OCI-LY7 (cell line): ENCODE results near the gene CNTN5. TPM values are rescaled to one million over a fixed set of nuclear protein-coding genes. Genes with fewer than 3 reads are reported as not detected.

Experiments used
- BruUV-seq: library from RNA; stranded (reverse); fragments of 400-500 nt; replicated peaks from 2 replicates; lab custom pipeline; 2021; lab: Mats Ljungman, UMichigan
- CTCF ChIA-PET: fragments of 300-600 bp; sonication (Branson Sonifier 250); formaldehyde crosslinking; loops from one replicate; lab custom pipeline; 2022; ENCODE audit warnings: antibody characterized with exemption; ENCODE audit not compliant: unreplicated experiment; lab: Charles Lee
- POLR2A ChIA-PET: fragments of 300-600 bp; sonication (Branson Sonifier 250); formaldehyde crosslinking; loops from one replicate; lab custom pipeline; 2022; ENCODE audit warnings: antibody characterized with exemption; lab: Charles Lee
- DNase-seq: peaks from one replicate; pipeline ENCODE4 v3.0.0-alpha.2; 2015; ENCODE audit warnings: low spot score
- H2AFZ ChIP-seq: fragments of 200-600 bp; sonication (generic), shearing (Covaris generic); 2 replicates; pipeline ENCODE4 v1.6.1; 2014; ENCODE audit warnings: mild to moderate bottlenecking, antibody characterized with exemption, low read length, moderate library complexity
- H3K27ac ChIP-seq: fragments of 200-600 bp; sonication (generic); 2 replicates; pipeline ENCODE4 v1.5.1; 2014; ENCODE audit warnings: mixed run types, low read depth, mild to moderate bottlenecking, moderate library complexity, low read length, inconsistent platforms; ENCODE audit not compliant: poor library complexity, severe bottlenecking
- H3K36me3 ChIP-seq: fragments of 200-600 bp; sonication (generic); 2 replicates; pipeline ENCODE4 v1.6.1; 2014; ENCODE audit warnings: mild to moderate bottlenecking, antibody characterized with exemption, low read length, moderate library complexity, mixed read lengths; ENCODE audit not compliant: insufficient read depth
- H3K4me1 ChIP-seq: fragments of 200-600 bp; sonication (generic); 2 replicates; pipeline ENCODE4 v1.5.1; 2014; ENCODE audit warnings: mild to moderate bottlenecking, low read length; ENCODE audit not compliant: insufficient read depth, poor library complexity, severe bottlenecking
- H3K4me2 ChIP-seq: fragments of 200-600 bp; sonication (generic); 2 replicates; pipeline ENCODE4 v1.6.1; 2014; ENCODE audit warnings: mild to moderate bottlenecking, low read length
- H3K4me3 ChIP-seq: fragments of 200-600 bp; sonication (generic); 2 replicates; pipeline ENCODE4 v1.5.1; 2014; ENCODE audit warnings: mild to moderate bottlenecking, low read depth, low read length; ENCODE audit not compliant: poor library complexity, severe bottlenecking
- H3K79me2 ChIP-seq: fragments of 200-600 bp; sonication (generic); 2 replicates; pipeline ENCODE4 v1.6.1; 2016; ENCODE audit warnings: low read depth, mild to moderate bottlenecking, low read length, moderate library complexity, mixed read lengths; ENCODE audit not compliant: insufficient read depth
- H3K9me2 ChIP-seq: fragments of 200-600 bp; sonication (generic); 2 replicates; pipeline ENCODE4 v1.6.1; 2016; ENCODE audit warnings: mild to moderate bottlenecking, low read length, mixed read lengths; ENCODE audit not compliant: insufficient read depth
- H3K9me3 ChIP-seq: fragments of 200-600 bp; sonication (generic); 2 replicates; pipeline ENCODE4 v1.6.1; 2014; ENCODE audit warnings: mild to moderate bottlenecking, mixed run types, low read length, mixed read lengths
- H4K20me1 ChIP-seq: fragments of 200-600 bp; sonication (generic); 2 replicates; pipeline ENCODE4 v1.6.1; 2014; ENCODE audit warnings: mild to moderate bottlenecking, antibody characterized with exemption, low read length, moderate library complexity, mixed read lengths; ENCODE audit not compliant: insufficient read depth
- CTCF ChIP-seq: fragments of 200-600 bp; sonication (generic); conservative IDR thresholded peaks from 2 replicates; pipeline ENCODE4 v1.5.1; 2014; ENCODE audit warnings: mild to moderate bottlenecking, antibody characterized with exemption, low read length, moderate library complexity, mixed read lengths
- EZH2phosphoT487 ChIP-seq: fragments of 200-600 bp; sonication (generic); IDR thresholded peaks from 2 replicates; pipeline ENCODE4 v1.6.1; 2018; ENCODE audit warnings: low read depth, borderline replicate concordance, mild to moderate bottlenecking, mixed run types, antibody characterized with exemption, low read length, moderate library complexity, mixed read lengths
- intact Hi-C: fragments of 100-400 bp; cut with micrococcal nuclease; formaldehyde crosslinking; loops from one replicate; pipeline ENCODE4 v1.10.0; 2022; ENCODE audit not compliant: unreplicated experiment
- total RNA-seq, 2 experiments: library from RNA; depleted of rRNA in 1 of 2; stranded (reverse); fragments of >200 nt in 1 of 2; shearing (Covaris generic) in 1 of 2; gene quantifications; 2 replicates each; pipeline ENCODE4 v1.2.3, GENCODE V29; 2014 to 2022

The CNTN5 gene
- total RNA-seq, 2 experiments from 2014 or later = not detected

GRCh38 chr11:100205926-100206325, 1185.2 kb downstream of the CNTN5 start:
- Histone ChIP-seq H3K4me3 (no peak overlapping the region), H3K79me2 (no peaks in the 10 kb centered on the region), H3K9me2 (no peaks in the 10 kb centered on the region), H3K4me2 (no peak overlapping the region), H3K27ac (no peak overlapping the region), H3K36me3 (no peaks in the 10 kb centered on the region), H4K20me1 (no peaks in the 10 kb centered on the region), H2AFZ (no peak overlapping the region), H3K9me3 (no peaks in the 10 kb centered on the region), H3K4me1 (no peaks in the 10 kb centered on the region)
- TF ChIP-seq EZH2phosphoT487 (no peak), CTCF (no peak)
- no peak for DNase-seq
- ChIA-PET POLR2A (no interaction called here), CTCF (no interaction called here)
- intact Hi-C loops = no loop called here
- BruUV-seq = no TSS peak

GRCh38 chr11:100208207-100208606, 1187.5 kb downstream of the CNTN5 start:
- H3K4me3 ChIP-seq = no peak overlapping the region
- no peak overlapping the region for H2AFZ ChIP-seq
- ChIA-PET POLR2A (interaction anchor here (1.1 kb wide), 1 partner anchor 235 kb away, joined by 3 read pairs; no protein-coding TSS in a partner anchor), CTCF (no interaction called here)
- H3K36me3 ChIP-seq = no peaks in the 10 kb centered on the region
- H3K4me1 ChIP-seq = no peaks in the 10 kb centered on the region
- H4K20me1 ChIP-seq = no peaks in the 10 kb centered on the region
- no peak for DNase-seq
- H3K4me2 ChIP-seq = no peak overlapping the region
- no peaks in the 10 kb centered on the region for H3K9me2 ChIP-seq
- intact Hi-C loops = no loop called here
- BruUV-seq = no TSS peak
- TF ChIP-seq CTCF (no peak), EZH2phosphoT487 (no peak)
- no peak overlapping the region for H3K27ac ChIP-seq
- H3K79me2 ChIP-seq = no peaks in the 10 kb centered on the region
- H3K9me3 ChIP-seq = no peaks in the 10 kb centered on the region

GRCh38 chr11:100214791-100215190, 1194.0 kb downstream of the CNTN5 start:
- ChIA-PET POLR2A (interaction anchor here (0.6 kb wide), 1 partner anchor 595 kb away, joined by 6 read pairs; no protein-coding TSS in a partner anchor), CTCF (no interaction called here)
- H3K36me3 ChIP-seq = no peaks in the 10 kb centered on the region
- intact Hi-C loops = no loop called here
- no peak overlapping the region for H3K4me3 ChIP-seq
- BruUV-seq = no TSS peak
- no peaks in the 10 kb centered on the region for H4K20me1 ChIP-seq
- DNase-seq = no peak
- no peak for TF ChIP-seq CTCF
- no peak for TF ChIP-seq EZH2phosphoT487
- no peak overlapping the region for H3K4me2 ChIP-seq
- no peaks in the 10 kb centered on the region for H3K9me2 ChIP-seq
- no peak overlapping the region for H3K27ac ChIP-seq
- H3K9me3 ChIP-seq = no peaks in the 10 kb centered on the region
- no peak overlapping the region for H2AFZ ChIP-seq
- H3K4me1 ChIP-seq = no peaks in the 10 kb centered on the region
- H3K79me2 ChIP-seq = no peaks in the 10 kb centered on the region
